Activated naive CD4-positive, alpha-beta T cell (primary cell): Measurements from ENCODE around the gene GABRD.
"Not testable (repeated sequence)": the region's sequence is repeated elsewhere in the genome, so short reads cannot be mapped to it uniquely, and the experiment has no call there.

Experiments
- DNase-seq, 4 experiments: peaks; one replicate each; lab custom pipeline; 2025; lab: John Stamatoyannopoulos, UW

GABRD gene

DNA sequence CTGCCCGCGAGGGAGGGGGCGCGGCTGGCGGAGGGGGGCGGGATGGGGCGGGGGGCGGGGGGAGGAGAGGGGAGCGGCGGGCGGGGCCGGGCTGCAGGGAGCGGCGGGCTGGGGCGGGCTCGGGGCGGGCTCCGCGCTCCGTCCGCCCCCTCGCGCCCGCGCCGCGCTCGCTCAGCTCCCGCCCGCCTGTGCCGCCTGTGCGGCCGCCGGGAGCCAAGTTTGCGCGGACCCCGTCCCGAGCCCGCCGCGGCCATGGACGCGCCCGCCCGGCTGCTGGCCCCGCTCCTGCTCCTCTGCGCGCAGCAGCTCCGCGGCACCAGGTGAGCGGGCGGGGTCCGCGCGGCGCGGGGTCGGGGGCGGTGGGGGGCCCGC is at the start of gene GABRD:
Gene GABRD (plus strand): TSS at position 174 of the 372 bp plus-strand sequence. CDS start 79 bp downstream, at position 253.
- no peak for DNase-seq

- DNase-seq, result no peak
Measured at GRCh38 chr1:1969505-1969900, 49.6 kb upstream of the GABRD start.

DNA sequence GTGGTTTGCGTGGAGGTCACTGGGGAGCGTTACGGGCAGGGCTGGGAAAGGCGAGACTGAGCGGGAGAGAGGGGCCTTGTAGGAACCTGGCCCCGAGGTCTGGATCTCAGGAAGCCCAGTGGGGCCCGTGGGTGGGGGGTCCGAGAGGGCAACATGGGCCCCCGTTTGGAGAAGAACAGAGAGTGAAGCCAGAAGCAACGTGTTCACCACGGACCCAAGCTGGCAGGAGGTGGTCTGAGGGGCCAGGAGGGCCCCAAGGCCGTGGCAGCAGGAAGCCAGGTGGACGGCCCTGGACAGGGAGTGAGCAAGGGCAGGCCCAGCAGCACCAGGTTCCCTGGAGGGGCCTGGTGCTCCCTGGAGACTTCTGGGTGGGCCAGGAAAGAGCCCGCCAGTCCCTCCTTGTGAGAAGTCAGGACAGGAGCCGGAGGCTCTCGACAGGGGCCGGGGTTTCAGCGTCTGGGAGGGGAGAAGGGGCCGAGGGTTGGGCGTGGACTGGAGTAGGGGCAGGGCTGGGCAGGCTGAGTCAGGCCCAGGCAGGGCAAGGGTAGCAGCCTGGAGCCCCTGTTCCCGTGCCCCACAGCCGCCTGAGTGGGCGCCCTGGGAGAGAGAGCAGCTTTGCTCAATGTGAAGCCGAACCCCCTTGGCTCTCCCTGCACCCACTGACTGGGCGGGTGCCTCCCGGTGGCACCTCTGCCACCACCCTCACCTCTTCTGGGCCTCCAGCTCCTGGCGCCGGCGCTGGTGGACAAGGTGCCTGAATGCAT is 49.0 kb upstream of the GABRD start:
- DNase-seq, result no peak

DNA sequence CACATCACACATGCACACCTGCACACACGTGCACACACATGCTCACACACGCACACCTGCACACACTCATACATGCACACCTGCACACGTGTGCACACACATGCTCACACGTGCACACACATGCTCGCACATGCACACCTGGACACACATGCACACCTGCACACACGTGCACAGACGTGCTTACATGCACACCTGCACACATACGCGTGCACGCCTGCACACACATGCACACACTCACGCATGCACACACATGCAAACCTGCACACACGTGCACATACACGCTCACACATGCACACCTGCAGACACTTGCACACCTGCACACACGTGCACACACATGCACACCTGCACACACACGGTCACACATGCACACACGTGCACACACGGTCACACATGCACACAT is 48.1 kb upstream of the GABRD start:
- DNase-seq, result no peak

GRCh38 chr1:1971688-1972087 is 47.5 kb upstream of the GABRD start:
- no peak for DNase-seq

- DNase-seq, result no peak
Measured at GRCh38 chr1:1972976-1973715, 46.0 kb upstream of the GABRD start.

DNA sequence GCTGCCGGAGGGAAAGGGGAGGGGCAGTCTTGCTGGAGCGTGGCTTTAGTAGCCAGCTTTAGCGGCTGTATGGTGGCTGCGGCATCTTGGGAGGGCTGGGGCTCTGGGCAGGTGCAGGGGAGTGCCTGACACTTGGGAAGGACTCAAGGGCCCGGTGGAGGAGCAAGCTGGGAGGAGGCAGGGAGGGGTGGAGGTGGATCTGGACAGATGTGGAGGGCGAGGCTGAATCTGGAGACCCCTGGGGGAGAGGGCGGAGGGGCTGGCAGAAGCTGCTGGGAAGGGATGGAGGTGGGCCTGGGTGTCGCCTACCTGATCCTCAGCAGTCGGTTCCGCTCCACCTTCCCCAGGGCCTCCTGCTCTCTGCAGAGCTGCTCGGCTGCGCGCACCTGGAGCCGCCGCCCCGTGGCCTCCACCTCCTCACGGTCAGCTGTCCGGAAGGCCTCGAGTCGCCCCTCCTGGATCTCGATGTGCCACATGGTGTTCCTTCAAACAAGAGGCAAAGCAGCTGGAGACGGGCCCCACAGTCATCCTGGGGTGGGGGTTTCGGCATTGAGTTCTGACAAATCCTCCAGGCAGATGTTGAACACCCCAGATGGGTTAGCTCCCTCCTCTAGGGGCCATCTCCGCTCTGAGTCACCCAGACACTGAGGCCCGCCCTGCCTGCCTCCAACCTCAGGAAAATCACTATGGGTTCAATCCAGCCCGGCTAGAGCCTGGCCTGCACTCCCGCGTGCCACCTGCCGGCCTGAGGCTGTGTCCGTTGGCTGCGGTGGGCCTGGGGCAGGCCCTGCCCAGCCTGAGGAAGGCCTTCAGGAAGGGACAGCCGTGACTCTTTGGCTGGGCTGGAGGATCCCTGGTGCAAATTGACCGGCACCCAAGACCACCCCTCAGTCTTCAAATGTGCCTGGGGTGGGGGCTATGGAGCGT is 45.2 kb upstream of the GABRD start:
- no peak for DNase-seq

DNA sequence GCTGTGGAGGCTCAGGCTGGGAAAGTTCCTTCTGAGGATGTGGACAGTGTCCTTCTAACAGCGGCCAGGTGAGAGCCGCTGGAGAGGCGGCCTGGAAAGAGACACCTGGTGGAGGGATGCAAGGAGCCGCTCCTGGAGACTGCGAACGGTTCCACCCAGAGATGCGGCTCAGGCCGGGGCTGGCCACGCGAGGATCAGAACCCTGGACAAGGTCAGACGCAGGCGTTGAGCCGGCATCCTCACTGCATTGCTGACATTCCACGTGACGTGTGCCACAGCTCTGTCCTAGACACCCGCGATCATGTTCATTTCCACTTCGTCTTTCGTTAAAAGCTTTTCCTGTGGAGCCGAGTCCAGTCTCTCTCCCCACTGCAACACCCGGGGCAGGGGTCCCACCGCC is 44.3 kb upstream of the GABRD start:
- DNase-seq, result no peak

- no peak for DNase-seq
Measured at GRCh38 chr1:1975535-1975934, 43.6 kb upstream of the GABRD start.

DNA sequence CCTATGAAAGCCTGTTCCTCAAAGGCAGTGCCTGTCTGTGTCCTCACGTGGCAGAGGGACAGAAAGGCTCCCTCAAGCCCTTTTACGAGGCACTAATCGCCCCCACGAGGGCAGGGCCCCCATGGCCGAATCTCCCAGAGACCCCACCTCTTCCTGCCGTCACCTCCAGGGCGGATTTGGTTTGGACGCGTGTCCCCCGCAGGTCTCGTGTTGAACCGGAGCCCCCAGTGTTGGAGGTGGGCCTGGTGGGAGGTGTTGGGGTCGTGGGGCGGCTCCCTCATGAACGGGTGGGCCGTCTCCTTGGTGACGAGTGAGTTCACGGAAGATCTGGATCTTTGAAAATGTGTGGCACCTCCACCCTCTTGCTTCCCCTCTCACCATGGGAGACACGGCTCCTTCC is 43.1 kb upstream of the GABRD start:
- no peak for DNase-seq

DNA sequence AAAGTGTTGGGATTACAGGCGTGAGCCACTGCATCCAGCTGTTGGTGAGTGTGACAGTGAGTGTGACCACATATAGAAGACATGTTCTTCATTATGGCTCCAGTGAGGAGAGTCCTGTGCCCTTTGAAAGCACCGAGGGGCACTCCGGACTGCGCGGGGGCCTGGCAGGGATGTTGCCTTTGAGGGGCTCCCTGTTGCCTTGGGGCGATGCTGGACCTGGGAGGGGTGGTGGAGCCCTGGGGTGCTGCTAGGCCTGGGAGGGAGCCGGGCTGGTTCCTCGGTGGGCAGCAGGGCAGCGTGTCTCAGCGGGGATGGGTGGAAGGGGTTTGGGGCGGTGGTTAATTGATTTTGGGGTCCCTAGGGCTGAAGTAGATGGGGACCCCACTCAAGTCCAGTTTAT is 41.0 kb upstream of the GABRD start:
- DNase-seq, result no peak

GRCh38 chr1:1978690-1979481 is 40.3 kb upstream of the GABRD start:
- DNase-seq, result not testable (repeated sequence)

DNA sequence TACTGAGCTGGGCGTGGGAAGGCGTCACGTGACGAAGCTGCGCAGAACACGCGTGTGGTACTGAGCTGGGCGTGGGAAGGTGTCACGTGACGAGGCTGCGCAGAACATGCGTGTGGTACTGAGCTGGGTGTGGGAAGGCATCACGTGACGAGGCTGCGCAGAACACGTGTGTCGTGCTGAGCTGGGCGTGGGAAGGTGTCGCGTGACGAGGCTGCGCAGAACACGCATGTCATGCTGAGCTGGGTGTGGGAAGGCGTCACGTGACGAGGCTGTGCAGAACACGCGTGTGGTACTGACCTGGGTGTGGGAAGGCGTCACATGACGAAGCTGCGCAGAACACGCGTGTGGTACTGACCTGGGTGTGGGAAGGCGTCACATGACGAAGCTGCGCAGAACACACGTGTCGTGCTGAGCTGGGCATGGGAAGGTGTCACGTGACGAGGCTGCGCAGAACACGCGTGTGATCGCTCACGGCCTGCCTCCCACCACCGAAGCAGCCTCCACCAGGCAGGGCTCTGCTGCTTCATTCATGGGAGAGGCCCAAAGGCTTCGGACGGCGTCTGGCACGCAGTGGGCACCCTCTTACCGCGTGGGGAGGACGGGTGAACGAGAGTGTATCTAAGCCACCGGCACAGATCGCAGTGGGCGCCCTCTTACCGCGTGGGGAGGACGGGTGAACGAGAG is 39.5 kb upstream of the GABRD start:
- DNase-seq, result no peak

GRCh38 chr1:1980467-1981141 is 38.5 kb upstream of the GABRD start:
- DNase-seq, result no peak

DNA sequence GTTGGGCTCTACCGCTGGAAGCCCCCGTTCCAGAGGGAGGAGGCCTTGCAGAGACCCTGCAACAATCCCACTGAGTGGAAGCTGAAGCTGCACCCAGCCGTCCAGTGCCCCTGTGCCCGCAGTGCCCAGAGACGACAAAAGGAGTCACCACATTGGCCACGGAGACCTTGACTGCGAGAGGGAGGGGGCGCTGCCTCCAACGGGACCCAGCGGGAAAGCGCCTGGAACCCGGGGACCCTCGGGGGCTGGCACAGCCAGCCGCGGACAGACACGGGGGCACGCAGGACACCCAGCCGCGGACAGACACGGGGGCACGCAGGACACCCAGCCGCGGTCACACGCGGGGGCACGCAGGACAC is 38.0 kb upstream of the GABRD start:
- DNase-seq, result no peak

DNA sequence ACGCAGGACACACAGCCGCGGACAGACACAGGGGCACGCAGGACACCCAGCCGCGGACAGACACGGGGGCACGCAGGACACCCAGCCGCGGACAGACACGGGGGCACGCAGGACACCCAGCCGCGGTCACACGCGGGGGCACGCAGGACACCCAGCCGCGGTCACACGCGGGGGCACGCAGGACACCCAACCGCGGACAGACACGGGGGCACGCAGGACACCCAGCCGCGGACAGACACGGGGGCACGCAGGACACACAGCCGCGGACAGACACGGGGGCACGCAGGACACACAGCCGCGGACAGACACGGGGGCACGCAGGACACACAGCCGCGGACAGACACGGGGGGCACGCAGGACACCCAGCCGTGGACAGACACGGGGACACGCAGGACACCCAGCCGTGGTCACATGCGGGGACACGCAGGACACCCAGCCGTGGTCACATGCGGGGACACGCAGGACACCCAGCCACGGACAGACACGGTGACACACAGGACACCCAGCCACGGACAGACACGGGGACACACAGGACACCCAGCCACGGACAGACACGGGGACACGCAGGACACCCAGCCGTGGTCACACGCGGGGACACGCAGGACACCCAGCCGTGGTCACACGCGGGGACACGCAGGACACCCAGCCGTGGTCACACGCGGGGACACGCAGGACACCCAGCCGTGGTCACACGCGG is 37.4 kb upstream of the GABRD start:
- not testable (repeated sequence) for DNase-seq

GRCh38 chr1:1982379-1983232 is 36.5 kb upstream of the GABRD start:
- DNase-seq, result no peak

GRCh38 chr1:1984560-1985070 is 34.5 kb upstream of the GABRD start:
- no peak for DNase-seq
